ENCODE data around the gene OR1M1.

The OR1M1 gene

GRCh38 chr19:9075064-9075949 lies 11.6 kb upstream of the OR1M1 start:
- DNase-seq (ENCODE audit: low read depth in 2 of 2): no peak

DNA sequence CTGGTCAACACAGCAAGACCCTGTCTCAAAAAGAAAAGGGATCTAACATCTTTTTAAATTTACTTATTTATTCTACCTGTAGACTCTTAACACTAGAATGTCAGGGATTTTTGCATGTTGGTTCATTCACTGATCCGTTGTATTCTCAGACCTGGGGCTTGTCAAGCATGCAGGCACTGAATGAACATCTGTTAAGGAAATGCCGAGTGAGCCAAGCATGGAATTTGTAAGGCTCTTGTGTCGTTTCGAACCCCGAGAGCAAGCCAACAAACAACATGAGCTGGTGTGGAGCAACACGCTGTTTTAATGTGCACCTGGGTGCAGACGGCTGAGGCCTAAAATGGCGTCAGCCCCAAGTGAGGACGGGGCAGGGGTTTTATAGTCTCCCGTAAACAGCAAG lies 10.0 kb upstream of the OR1M1 start:
- DNase-seq (ENCODE audit: low read depth in 2 of 2): no peak

DNA sequence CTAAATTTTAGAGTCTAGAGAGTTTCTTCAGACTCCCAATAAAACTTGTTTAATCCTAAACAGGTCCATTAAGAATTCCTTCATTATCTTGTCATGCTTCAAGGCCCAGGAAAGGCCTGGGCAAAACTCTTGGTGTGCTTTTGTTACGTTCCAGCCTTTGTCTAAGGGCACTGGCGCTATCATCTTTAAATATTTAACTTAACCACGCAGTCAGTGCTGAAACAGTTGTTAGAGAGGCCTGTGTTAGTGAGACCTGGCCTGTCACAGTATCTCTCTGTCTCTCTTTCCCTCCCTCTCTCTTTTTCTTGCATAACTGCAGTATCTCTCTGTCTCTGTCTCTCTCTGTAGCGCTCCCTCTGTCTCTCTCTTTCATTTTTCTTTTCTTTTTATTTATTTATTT lies 8.2 kb upstream of the OR1M1 start:
- no peak for DNase-seq (ENCODE audit: low read depth in 2 of 2)

GRCh38 chr19:9107375-9107774 lies 20.5 kb downstream of the OR1M1 start, which contains the start of gene OR7G2:
TSS of gene OR7G2 (minus strand) at chr19:9107475. CDS start at chr19:9103243, 4,232 bp downstream.
- no peak for DNase-seq (ENCODE audit: low read depth in 2 of 2)

DNA sequence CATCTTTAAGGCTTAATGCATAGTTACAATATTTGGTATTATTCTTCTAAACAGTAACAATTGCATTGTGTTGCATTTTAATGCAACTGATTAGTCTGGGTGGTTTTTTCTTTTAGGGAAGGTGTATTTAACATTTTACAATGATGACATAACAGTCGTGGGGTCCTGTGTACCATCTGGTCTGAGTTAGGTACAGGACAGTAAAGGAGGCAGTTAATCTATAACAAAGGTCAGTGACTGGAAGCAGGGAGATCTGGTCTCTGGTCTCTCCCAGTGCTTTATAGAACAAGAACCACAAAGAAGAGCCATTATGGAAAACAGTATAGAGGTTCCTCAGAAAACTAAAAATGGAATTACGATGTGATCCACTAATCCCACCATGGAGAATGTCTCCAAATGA lies 23.1 kb downstream of the OR1M1 start:
- no peak for DNase-seq (ENCODE audit: low read depth in 2 of 2)

DNA sequence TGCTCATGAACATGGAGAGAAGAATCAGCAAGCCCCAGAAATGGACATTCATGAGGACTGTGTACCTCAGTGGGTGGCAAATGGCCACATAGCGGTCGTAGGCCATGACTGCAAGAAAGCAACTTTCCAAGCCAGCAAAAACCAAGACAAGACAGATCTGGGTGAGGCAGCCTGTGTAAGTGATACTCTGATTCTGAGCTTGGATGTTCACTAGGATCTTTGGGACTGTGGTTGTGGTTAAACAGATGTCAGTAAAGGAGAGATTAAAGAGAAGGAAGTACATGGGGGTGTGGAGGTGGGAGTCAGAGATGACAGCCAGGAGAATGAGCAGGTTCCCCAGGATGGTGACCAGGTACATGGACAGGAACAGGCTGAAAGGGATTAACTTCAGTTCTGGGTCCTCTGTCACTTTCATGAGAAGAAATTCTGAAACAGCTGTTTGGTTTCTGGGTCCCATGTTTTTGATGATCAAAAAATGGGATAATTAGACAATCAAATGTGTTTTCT lies 28.5 kb downstream of the OR1M1 start, which contains the start of gene OR7G1:
Gene OR7G1, minus strand, starts transcription at position 457 of the 507 bp plus-strand sequence. Its CDS starts 0 bp downstream, at position 457.
- no peak for DNase-seq (ENCODE audit: low read depth in 2 of 2)

DNA sequence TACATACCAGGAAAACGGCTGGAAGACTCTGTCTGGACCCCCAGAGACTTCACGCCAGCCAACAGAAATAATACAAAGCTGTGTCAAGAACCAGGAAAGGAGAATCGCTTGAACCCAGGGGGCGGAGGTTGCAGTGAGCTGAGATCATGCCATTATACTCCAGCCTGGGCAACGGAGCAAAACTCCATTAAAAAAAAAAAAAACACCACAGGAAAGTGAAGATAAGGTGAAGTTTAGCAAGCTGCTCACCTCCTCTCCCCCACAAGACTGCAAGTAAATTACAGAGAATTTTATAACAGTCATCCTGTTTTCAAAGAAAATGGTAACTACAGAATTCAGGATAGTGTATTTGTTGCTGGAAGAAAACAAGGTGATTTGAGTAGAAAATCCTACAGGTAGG lies 29.7 kb downstream of the OR1M1 start:
- no peak for DNase-seq (ENCODE audit: low read depth in 2 of 2)

GRCh38 chr19:9126900-9127405 lies 40.1 kb downstream of the OR1M1 start, which contains the start of gene OR7G3:
TSS of gene OR7G3 (minus strand) at chr19:9126950. CDS start at chr19:9126950, 0 bp downstream.
- DNase-seq (ENCODE audit: low read depth in 2 of 2): no peak

DNA sequence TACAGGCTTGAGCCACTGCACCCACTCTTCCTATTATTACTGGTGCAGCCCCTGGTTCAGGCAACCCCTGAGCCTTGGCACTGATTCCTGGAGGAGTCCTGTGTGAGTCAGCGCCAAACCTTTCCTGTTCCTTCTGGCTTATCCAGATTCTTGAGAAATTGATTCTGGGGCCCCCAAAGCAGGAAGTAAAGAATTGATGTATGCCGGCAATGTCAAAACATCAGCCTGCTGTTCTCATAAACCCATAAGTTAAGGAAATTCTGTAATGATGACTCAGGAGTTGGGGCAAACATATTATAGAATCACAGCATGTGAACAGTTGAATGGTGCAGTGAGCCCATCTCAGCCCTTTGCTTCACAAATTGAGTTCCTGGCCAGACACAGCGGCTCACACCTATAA lies 41.3 kb downstream of the OR1M1 start:
- DNase-seq (ENCODE audit: low read depth in 2 of 2): no peak

DNA sequence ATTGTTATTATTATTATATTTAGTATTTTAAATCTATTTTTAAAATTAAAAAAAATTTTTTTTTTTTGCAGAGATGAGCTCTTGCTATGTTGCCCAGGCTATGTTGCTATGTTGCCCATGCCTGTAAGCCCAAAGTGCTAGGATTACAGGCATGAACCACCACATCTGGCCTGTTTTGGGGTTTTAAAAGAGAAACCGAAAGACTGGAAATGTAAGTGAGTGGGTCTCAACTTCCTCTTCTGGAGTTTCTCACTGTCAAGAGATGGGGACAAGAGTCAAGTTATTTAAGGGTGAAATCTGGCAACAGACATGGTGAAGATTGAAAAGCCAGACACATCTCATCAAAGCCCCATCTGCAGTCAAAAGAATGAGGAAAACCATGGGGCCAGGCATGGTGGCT lies 44.1 kb downstream of the OR1M1 start:
- DNase-seq (ENCODE audit: low read depth in 2 of 2): no peak

DNA sequence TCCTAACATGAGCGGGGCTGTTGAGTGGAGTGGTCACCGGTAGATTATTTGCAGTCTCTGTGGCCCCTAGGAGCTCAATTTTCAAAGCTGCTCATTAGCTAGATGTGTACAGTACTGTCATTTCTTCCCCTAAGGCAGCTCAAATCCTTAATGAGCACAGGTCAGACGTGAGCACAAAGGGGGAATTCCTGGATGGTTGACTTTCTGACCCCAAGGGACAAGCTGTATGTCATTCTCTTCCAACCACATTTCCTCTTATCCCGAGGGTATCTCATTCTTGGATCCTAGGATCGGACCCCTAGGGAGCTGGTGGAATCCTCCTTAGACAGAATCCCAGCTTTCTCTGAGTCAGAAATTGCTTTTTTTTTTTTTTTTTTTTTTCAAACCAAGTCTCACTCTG lies 45.6 kb downstream of the OR1M1 start:
- no peak for DNase-seq (ENCODE audit: low read depth in 2 of 2)

GRCh38 chr19:9139609-9140158 lies 52.8 kb downstream of the OR1M1 start:
- DNase-seq (ENCODE audit: low read depth in 2 of 2): no peak

GRCh38 chr19:9140159-9140874 lies 53.5 kb downstream of the OR1M1 start, which contains the start of gene ZNF317:
TSS of gene ZNF317 (plus strand) at chr19:9140397. CDS start at chr19:9156017, 15,620 bp downstream.
- peak; percentile 77 to 89 for DNase-seq (ENCODE audit: low read depth in 2 of 2)

DNA sequence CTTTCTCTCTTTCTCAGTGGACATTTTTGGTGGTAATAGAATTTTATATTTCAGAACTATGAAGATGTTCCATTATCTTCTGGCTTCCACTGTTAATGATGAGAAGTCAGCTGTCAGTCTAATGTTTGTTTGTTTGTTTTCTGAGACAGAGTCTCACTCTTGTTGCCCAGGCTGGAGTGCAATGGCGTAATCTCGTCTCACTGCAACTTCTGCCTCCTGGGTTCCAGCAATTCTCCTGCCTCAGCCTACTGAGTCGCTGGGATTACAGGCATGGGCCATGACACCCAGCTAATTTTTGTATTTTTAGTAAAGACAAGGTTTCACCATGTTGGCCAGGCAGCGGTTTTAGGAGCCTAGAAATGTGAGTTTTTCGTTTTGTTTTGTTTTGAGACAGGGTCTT lies 58.1 kb downstream of the OR1M1 start:
- no peak for DNase-seq (ENCODE audit: low read depth in 2 of 2)
